GM21723 (cell line): Measurements from ENCODE around the gene GRIFIN.

Experiments used
- ATAC-seq: cut with Tn5 transposase; IDR thresholded peaks from one replicate; pipeline ENCODE4 v1.9.1; 2021; ENCODE audit warnings: mild to moderate bottlenecking, moderate library complexity; ENCODE audit not compliant: unreplicated experiment

The GRIFIN gene

GRCh38 chr7:2499719-2500430 is 23.7 kb upstream of the GRIFIN start:
- no peak for ATAC-seq

- no peak for ATAC-seq
Observed at GRCh38 chr7:2499181-2499580, 23.0 kb upstream of the GRIFIN start.

- no peak for ATAC-seq
Observed at GRCh38 chr7:2498708-2499107, 22.5 kb upstream of the GRIFIN start.

GRCh38 chr7:2497500-2498336 is 21.5 kb upstream of the GRIFIN start:
- no peak for ATAC-seq

- no peak for ATAC-seq
Observed at GRCh38 chr7:2497065-2497464, 20.9 kb upstream of the GRIFIN start.

GRCh38 chr7:2496375-2496774 is 20.2 kb upstream of the GRIFIN start:
- ATAC-seq = no peak

- no peak for ATAC-seq
Observed at GRCh38 chr7:2495418-2496299, 19.5 kb upstream of the GRIFIN start.

GRCh38 chr7:2494191-2495130 is 18.3 kb upstream of the GRIFIN start:
- ATAC-seq = no peak

- no peak for ATAC-seq
Observed at GRCh38 chr7:2493205-2494164, 17.3 kb upstream of the GRIFIN start.

GRCh38 chr7:2492038-2492437 is 15.8 kb upstream of the GRIFIN start:
- no peak for ATAC-seq

GRCh38 chr7:2490181-2490651 is 14.0 kb upstream of the GRIFIN start:
- ATAC-seq = no peak

- no peak for ATAC-seq
Observed at GRCh38 chr7:2488681-2489080, 12.5 kb upstream of the GRIFIN start.

GRCh38 chr7:2488272-2488645 is 12.1 kb upstream of the GRIFIN start:
- no peak for ATAC-seq

GRCh38 chr7:2487586-2488271 is 11.5 kb upstream of the GRIFIN start:
- no peak for ATAC-seq

- no peak for ATAC-seq
Observed at GRCh38 chr7:2484868-2485267, 8.7 kb upstream of the GRIFIN start.

GRCh38 chr7:2483494-2483893 is 7.3 kb upstream of the GRIFIN start:
- ATAC-seq = no peak

GRCh38 chr7:2482725-2483451 is 6.7 kb upstream of the GRIFIN start:
- no peak for ATAC-seq

GRCh38 chr7:2481195-2481594 is 5.0 kb upstream of the GRIFIN start:
- no peak for ATAC-seq
